HG02943 (cell line): ENCODE results near the gene ATP6V0E2.

Experiments
- ATAC-seq: cut with Tn5 transposase; IDR thresholded peaks from one replicate; pipeline ENCODE4 v1.9.1; 2021; ENCODE audit warnings: mild to moderate bottlenecking, low read depth, moderate library complexity; ENCODE audit not compliant: unreplicated experiment

Gene ATP6V0E2

GRCh38 chr7:149838224-149838991 lies 35.4 kb upstream of the ATP6V0E2 start, which contains the start of gene ZNF862:
Gene ZNF862, plus strand, starts transcription at chr7:149838375. Its CDS starts 237 bp downstream, at chr7:149838612.
- ATAC-seq, result peak; percentile 96

GRCh38 chr7:149838992-149839408 lies 34.8 kb upstream of the ATP6V0E2 start:
- no peak for ATAC-seq

GRCh38 chr7:149839933-149840332 lies 33.8 kb upstream of the ATP6V0E2 start:
- no peak for ATAC-seq

GRCh38 chr7:149843566-149843965 lies 30.2 kb upstream of the ATP6V0E2 start:
- no peak for ATAC-seq

GRCh38 chr7:149844445-149844844 lies 29.3 kb upstream of the ATP6V0E2 start:
- no peak for ATAC-seq

GRCh38 chr7:149845257-149845980 lies 28.4 kb upstream of the ATP6V0E2 start:
- no peak for ATAC-seq

- ATAC-seq, result no peak
Observed at GRCh38 chr7:149846021-149846420, 27.7 kb upstream of the ATP6V0E2 start.

- no peak for ATAC-seq
Observed at GRCh38 chr7:149846436-149847046, 27.2 kb upstream of the ATP6V0E2 start.

GRCh38 chr7:149849174-149849573 lies 24.6 kb upstream of the ATP6V0E2 start:
- ATAC-seq, result no peak

- no peak for ATAC-seq
Observed at GRCh38 chr7:149850007-149850594, 23.7 kb upstream of the ATP6V0E2 start.

GRCh38 chr7:149850716-149851115 lies 23.1 kb upstream of the ATP6V0E2 start:
- ATAC-seq, result no peak

- ATAC-seq, result no peak
Observed at GRCh38 chr7:149851449-149851848, 22.3 kb upstream of the ATP6V0E2 start.

- ATAC-seq, result no peak
Observed at GRCh38 chr7:149853157-149853556, 20.6 kb upstream of the ATP6V0E2 start.

GRCh38 chr7:149854611-149855360 lies 19.0 kb upstream of the ATP6V0E2 start:
- ATAC-seq, result no peak

- no peak for ATAC-seq
Observed at GRCh38 chr7:149855361-149856305, 18.1 kb upstream of the ATP6V0E2 start.

- ATAC-seq, result no peak
Observed at GRCh38 chr7:149856583-149856982, 17.2 kb upstream of the ATP6V0E2 start.

GRCh38 chr7:149859369-149859768 lies 14.4 kb upstream of the ATP6V0E2 start:
- ATAC-seq, result no peak

- ATAC-seq, result no peak
Observed at GRCh38 chr7:149859876-149860275, 13.9 kb upstream of the ATP6V0E2 start.
